ENCODE measurements around the gene NCKAP5. TPM values are rescaled to one million over a fixed set of nuclear protein-coding genes. Genes with fewer than 3 reads are reported as not detected.

Gene NCKAP5
- total and polyA plus RNA-seq, 2 of the 13 experiments (the other 11 are each of a cell fraction or from before 2014, with no cell fraction given) = 0.01 TPM; not detected in 1

- Histone ChIP-seq H3K79me2 (ENCODE audit: insufficient read depth, low read length) (no peaks in the 10 kb centered on the region), H3K4me2 (ENCODE audit: low read depth, low read length) (no peak overlapping the region), H3K27ac (ENCODE audit: extremely low read length, insufficient read depth, low read length) (no peak overlapping the region), H3K9ac (ENCODE audit: insufficient read depth, low read depth, low read length) (no peak overlapping the region), H2AFZ (ENCODE audit: low read length) (no peak overlapping the region), H3K4me1 (ENCODE audit: insufficient read depth, low read length) (no peaks in the 10 kb centered on the region), H3K4me3 (replicated peaks in 1 of 3; ENCODE audit: insufficient read depth in 1 of 3, low read depth in 2 of 3, low read length in 3 of 3) (no peak overlapping the region), H3K36me3 (replicated peaks in 1 of 2; ENCODE audit: control insufficient read depth in 1 of 2, insufficient read depth in 2 of 2, low read length in 2 of 2) (no peaks in the 10 kb centered on the region), H3K9me3 (ENCODE audit: low read length) (peaks cover 6% of the 10 kb centered on the region; the same call in 1 of the 2 replicates), H3K27me3 (ENCODE audit: control insufficient read depth in 1 of 2, insufficient read depth in 2 of 2, low read length in 2 of 2) (no peaks in the 10 kb centered on the region), H4K20me1 (ENCODE audit: insufficient read depth, low read length) (no peaks in the 10 kb centered on the region)
- ChIA-PET CTCF (ENCODE audit: low intra/inter-chr PET ratio, low total read pairs) (no interaction called here), POLR2A (no interaction called here)
- no peak for ATAC-seq
- FAIRE-seq = no peak
- in situ Hi-C loops (cut with HindIII; ENCODE audit: extremely low pct_ligation_motif_present, low pct_unique_long_range_greater_than_20kb) = no loop called here
- no TSS peak for BruUV-seq (replicated peaks)
- intact Hi-C loops (cut with micrococcal nuclease; ENCODE audit: unreplicated experiment) = no loop called here
- 35% methylated on average over 6 of the region's 6 CpGs for WGBS (ENCODE audit: low lambda C conversion rate)
- DNase-seq (ENCODE audit: low spot score) = no peak
- TF ChIP-seq EP300 (IDR thresholded peaks at IDR 0.05; ENCODE audit: low read depth in 2 of 2, low read length in 2 of 2) (no peak), EP300 (CRISPR knock-in tag; IDR thresholded peaks at IDR 0.05; ENCODE audit: borderline replicate concordance) (no peak), MIXL1 (CRISPR knock-in tag; IDR thresholded peaks at IDR 0.05) (no peak), ATF5 (CRISPR knock-in tag; IDR thresholded peaks at IDR 0.05; ENCODE audit: low read depth) (no peak), ZNF713 (CRISPR knock-in tag; IDR thresholded peaks at IDR 0.05) (no peak), GABPB1 (CRISPR knock-in tag; IDR thresholded peaks at IDR 0.05) (no peak), RFXANK (CRISPR knock-in tag; IDR thresholded peaks at IDR 0.05) (no peak), KAT2B (IDR thresholded peaks at IDR 0.05; ENCODE audit: borderline replicate concordance, low read depth, low read length) (no peak), TAF15 (IDR thresholded peaks at IDR 0.05; ENCODE audit: low read depth, low read length, poor library complexity, severe bottlenecking) (no peak), ZNF616 (CRISPR knock-in tag; IDR thresholded peaks at IDR 0.05; ENCODE audit: low read depth) (no peak), SP140L (CRISPR knock-in tag; IDR thresholded peaks at IDR 0.05; ENCODE audit: borderline replicate concordance) (no peak), ZNF407 (CRISPR knock-in tag; IDR thresholded peaks at IDR 0.05; ENCODE audit: not compliant biosample characterization) (no peak), ZNF30 (CRISPR knock-in tag; IDR thresholded peaks at IDR 0.05) (no peak)
- TF ChIP-seq, protein P1, sequence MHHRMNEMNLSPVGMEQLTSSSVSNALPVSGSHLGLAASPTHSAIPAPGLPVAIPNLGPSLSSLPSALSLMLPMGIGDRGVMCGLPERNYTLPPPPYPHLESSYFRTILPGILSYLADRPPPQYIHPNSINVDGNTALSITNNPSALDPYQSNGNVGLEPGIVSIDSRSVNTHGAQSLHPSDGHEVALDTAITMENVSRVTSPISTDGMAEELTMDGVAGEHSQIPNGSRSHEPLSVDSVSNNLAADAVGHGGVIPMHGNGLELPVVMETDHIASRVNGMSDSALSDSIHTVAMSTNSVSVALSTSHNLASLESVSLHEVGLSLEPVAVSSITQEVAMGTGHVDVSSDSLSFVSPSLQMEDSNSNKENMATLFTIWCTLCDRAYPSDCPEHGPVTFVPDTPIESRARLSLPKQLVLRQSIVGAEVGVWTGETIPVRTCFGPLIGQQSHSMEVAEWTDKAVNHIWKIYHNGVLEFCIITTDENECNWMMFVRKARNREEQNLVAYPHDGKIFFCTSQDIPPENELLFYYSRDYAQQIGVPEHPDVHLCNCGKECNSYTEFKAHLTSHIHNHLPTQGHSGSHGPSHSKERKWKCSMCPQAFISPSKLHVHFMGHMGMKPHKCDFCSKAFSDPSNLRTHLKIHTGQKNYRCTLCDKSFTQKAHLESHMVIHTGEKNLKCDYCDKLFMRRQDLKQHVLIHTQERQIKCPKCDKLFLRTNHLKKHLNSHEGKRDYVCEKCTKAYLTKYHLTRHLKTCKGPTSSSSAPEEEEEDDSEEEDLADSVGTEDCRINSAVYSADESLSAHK (CRISPR knock-in tag; IDR thresholded peaks at IDR 0.05; ENCODE audit: borderline replicate concordance) = no peak
These were observed 223.4 kb downstream of the NCKAP5 start for GRCh38 chr2:133344849-133345248.

Data from HepG2 (cell line).